ENCODE data around the gene PATL1.

- no peak for TF ChIP-seq CTCF (IDR thresholded peaks at IDR 0.05)
- no peak for TF ChIP-seq POLR2A (IDR thresholded peaks at IDR 0.05)
Measured at GRCh38 chr11:59615120-59615636, 53.7 kb downstream of the PATL1 start.

Data from uterus (tissue), 2 donors.